ENCODE measurements around the gene ABTB2.

ABTB2 gene

DNA sequence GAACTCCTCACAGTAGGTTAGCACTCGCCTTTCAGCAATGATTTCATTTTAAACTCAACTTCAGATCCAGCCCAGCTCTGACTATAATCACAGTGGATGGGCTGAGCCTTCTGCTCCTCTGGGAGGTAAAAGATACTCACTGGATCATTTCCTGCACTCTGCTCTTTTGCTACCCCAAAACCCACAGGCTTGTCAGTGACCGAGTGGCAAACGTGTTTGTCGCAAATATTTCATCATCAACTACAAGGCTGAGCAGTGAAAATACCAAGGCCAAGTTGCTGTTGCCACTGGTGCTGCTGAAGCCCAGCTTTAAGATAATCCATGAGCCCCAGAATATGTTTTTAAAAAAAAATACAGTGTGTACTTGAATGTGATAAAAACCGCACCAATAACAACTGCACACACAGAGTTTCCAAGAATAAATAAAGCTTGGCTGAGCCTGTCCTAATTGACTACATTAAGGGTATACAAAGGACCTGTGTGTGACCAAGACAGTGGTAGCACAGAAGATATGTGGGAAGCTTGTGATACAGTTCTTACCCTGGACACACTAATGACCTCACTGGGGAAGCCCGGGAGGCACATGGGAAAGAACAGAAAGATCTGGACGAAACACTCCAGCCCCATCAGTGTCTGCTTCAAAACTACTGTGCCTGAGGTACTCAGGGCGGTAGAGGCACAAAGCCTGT, 41.3 kb downstream of the ABTB2 start:
- Histone ChIP-seq H4K20me1 (ENCODE audit: insufficient read depth, low read length) (no peaks in the 10 kb centered on the region; the same call in 1 of the 2 replicates), H3K9ac (ENCODE audit: low read depth, low read length) (no peak overlapping the region), H3K4me2 (ENCODE audit: insufficient read depth, low read length) (no peak overlapping the region), H3K27ac (ENCODE audit: low read length) (no peak overlapping the region), H2AFZ (ENCODE audit: low read depth, low read length) (no peak overlapping the region), H3K4me3 (ENCODE audit: low read depth in 1 of 2, low read length in 2 of 2) (no peak overlapping the region), H3K9me3 (ENCODE audit: insufficient read depth, low read length, severe bottlenecking) (no peaks in the 10 kb centered on the region), H3K27me3 (ENCODE audit: insufficient read depth, low read length, poor library complexity) (peaks cover 20% of the 10 kb centered on the region), H3K4me1 (ENCODE audit: insufficient read depth, low read length) (peaks cover 3% of the 10 kb centered on the region; the same call in 1 of the 2 replicates), H3K36me3 (ENCODE audit: insufficient read depth, low read length) (no peaks in the 10 kb centered on the region), H3K79me2 (ENCODE audit: insufficient read depth, low read length) (no peaks in the 10 kb centered on the region)
- ATAC-seq (ENCODE audit: insufficient read depth, low read depth) (no peak), DNase-seq (no peak)
- TF ChIP-seq, protein P1, sequence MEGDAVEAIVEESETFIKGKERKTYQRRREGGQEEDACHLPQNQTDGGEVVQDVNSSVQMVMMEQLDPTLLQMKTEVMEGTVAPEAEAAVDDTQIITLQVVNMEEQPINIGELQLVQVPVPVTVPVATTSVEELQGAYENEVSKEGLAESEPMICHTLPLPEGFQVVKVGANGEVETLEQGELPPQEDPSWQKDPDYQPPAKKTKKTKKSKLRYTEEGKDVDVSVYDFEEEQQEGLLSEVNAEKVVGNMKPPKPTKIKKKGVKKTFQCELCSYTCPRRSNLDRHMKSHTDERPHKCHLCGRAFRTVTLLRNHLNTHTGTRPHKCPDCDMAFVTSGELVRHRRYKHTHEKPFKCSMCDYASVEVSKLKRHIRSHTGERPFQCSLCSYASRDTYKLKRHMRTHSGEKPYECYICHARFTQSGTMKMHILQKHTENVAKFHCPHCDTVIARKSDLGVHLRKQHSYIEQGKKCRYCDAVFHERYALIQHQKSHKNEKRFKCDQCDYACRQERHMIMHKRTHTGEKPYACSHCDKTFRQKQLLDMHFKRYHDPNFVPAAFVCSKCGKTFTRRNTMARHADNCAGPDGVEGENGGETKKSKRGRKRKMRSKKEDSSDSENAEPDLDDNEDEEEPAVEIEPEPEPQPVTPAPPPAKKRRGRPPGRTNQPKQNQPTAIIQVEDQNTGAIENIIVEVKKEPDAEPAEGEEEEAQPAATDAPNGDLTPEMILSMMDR (IDR thresholded peaks at IDR 0.05; ENCODE audit: borderline replicate concordance, extremely low read depth, low read length, poor library complexity, severe bottlenecking) = no peak
- TF ChIP-seq EZH2 (IDR thresholded peaks at IDR 0.05; ENCODE audit: borderline replicate concordance, low read depth, low read length, severe bottlenecking) = no peak

DNA sequence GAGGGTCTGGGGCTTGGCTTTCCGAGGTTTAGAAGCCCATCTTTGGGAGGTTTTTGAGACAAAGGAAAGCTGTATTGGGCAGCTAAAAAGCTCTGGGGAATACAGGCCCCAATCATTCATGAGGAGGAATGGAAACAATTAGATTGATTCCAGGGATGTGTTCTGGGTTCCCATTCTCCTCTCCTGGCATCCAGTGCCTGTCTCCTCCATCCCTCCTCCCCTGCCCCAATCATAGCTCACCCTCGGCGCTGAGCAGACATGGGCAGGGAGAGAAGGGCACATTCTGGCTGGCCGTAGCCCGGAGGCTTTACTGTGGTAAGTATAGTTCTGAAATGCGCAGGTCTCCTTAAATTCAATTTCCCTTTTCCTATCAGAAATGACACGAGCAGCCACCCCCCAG, 42.4 kb downstream of the ABTB2 start:
- Histone ChIP-seq H3K9ac (ENCODE audit: low read depth, low read length) (no peak overlapping the region), H3K27me3 (ENCODE audit: insufficient read depth, low read length, poor library complexity) (peaks cover 24% of the 10 kb centered on the region), H3K9me3 (ENCODE audit: insufficient read depth, low read length, severe bottlenecking) (no peaks in the 10 kb centered on the region), H3K27ac (ENCODE audit: low read length) (no peak overlapping the region), H3K36me3 (ENCODE audit: insufficient read depth, low read length) (no peaks in the 10 kb centered on the region), H3K79me2 (ENCODE audit: insufficient read depth, low read length) (no peaks in the 10 kb centered on the region), H3K4me2 (ENCODE audit: insufficient read depth, low read length) (no peak overlapping the region), H4K20me1 (ENCODE audit: insufficient read depth, low read length) (no peaks in the 10 kb centered on the region), H2AFZ (ENCODE audit: low read depth, low read length) (no peak overlapping the region), H3K4me3 (ENCODE audit: low read depth in 1 of 2, low read length in 2 of 2) (no peak overlapping the region), H3K4me1 (ENCODE audit: insufficient read depth, low read length) (peaks cover 3% of the 10 kb centered on the region; the same call in 1 of the 2 replicates)
- TF ChIP-seq, protein P1 (IDR thresholded peaks at IDR 0.05; ENCODE audit: borderline replicate concordance, extremely low read depth, low read length, poor library complexity, severe bottlenecking) = no peak
- no peak for TF ChIP-seq EZH2 (IDR thresholded peaks at IDR 0.05; ENCODE audit: borderline replicate concordance, low read depth, low read length, severe bottlenecking)
- no peak for DNase-seq
- ATAC-seq (ENCODE audit: insufficient read depth, low read depth) = no peak

DNA sequence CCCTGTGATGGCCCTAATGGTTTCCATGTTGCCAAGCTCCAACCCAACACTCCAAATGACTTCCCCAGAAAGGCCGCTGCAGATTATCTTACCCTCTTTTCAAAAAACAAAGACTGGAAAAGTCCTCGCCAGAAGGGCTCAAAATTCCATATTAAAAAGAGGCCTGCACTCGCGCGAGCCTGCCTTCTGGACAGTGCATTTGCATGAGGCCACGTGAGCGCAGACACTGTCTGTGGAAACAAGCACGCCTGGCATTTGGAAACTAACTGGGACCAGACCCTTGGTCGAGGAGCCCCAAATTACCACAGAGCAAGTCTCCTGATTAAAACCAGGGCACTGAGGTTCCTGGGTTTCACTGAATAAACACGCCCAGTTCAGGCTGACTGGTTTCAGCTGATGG, 42.9 kb downstream of the ABTB2 start:
- H3K27ac ChIP-seq (ENCODE audit: low read length) = no peak overlapping the region
- no peak overlapping the region for H3K9ac ChIP-seq (ENCODE audit: low read depth, low read length)
- H3K4me2 ChIP-seq (ENCODE audit: insufficient read depth, low read length) = no peak overlapping the region
- DNase-seq (no peak), ATAC-seq (ENCODE audit: insufficient read depth, low read depth) (no peak)
- no peaks in the 10 kb centered on the region for H4K20me1 ChIP-seq (ENCODE audit: insufficient read depth, low read length)
- TF ChIP-seq EZH2 (IDR thresholded peaks at IDR 0.05; ENCODE audit: borderline replicate concordance, low read depth, low read length, severe bottlenecking) = no peak
- TF ChIP-seq, protein P1 (IDR thresholded peaks at IDR 0.05; ENCODE audit: borderline replicate concordance, extremely low read depth, low read length, poor library complexity, severe bottlenecking) = no peak
- no peaks in the 10 kb centered on the region for H3K9me3 ChIP-seq (ENCODE audit: insufficient read depth, low read length, severe bottlenecking)
- no peaks in the 10 kb centered on the region for H3K36me3 ChIP-seq (ENCODE audit: insufficient read depth, low read length)
- no peak overlapping the region for H3K4me3 ChIP-seq (ENCODE audit: low read depth in 1 of 2, low read length in 2 of 2)
- H3K79me2 ChIP-seq (ENCODE audit: insufficient read depth, low read length) = no peaks in the 10 kb centered on the region
- H3K4me1 ChIP-seq (ENCODE audit: insufficient read depth, low read length) = peaks cover 3% of the 10 kb centered on the region; the same call in 1 of the 2 replicates
- H2AFZ ChIP-seq (ENCODE audit: low read depth, low read length) = no peak overlapping the region
- H3K27me3 ChIP-seq (ENCODE audit: insufficient read depth, low read length, poor library complexity) = peaks cover 29% of the 10 kb centered on the region

Measured in DND-41 (cell line).